Neuronal stem cell (in vitro differentiated cells): Measurements from ENCODE around the gene CCDC148.

Experiments
- DNase-seq: peaks from one replicate; pipeline ENCODE4 v3.0.0-alpha.2; 2013; ENCODE audit warnings: low spot score
- H2AFZ ChIP-seq: one replicate; pipeline ENCODE4 v1.6.1; 2013; ENCODE audit warnings: mild to moderate bottlenecking, low read length, inconsistent platforms
- H2AK5ac ChIP-seq: 2 replicates; pipeline ENCODE4 v1.6.1; 2013; ENCODE audit warnings: low read depth, mild to moderate bottlenecking, inconsistent platforms, low read length, moderate library complexity, mixed read lengths
- H2BK120ac ChIP-seq: 2 replicates; pipeline ENCODE4 v1.6.1; 2013; ENCODE audit warnings: low read depth, mild to moderate bottlenecking, inconsistent platforms, low read length, moderate library complexity, mixed read lengths
- H2BK12ac ChIP-seq: one replicate; pipeline ENCODE4 v1.6.1; 2013; ENCODE audit warnings: low read length, inconsistent platforms
- H2BK15ac ChIP-seq: 2 replicates; pipeline ENCODE4 v1.6.1; 2013; ENCODE audit warnings: mild to moderate bottlenecking, low read length, inconsistent platforms, mixed read lengths
- H2BK5ac ChIP-seq: one replicate; pipeline ENCODE4 v1.6.1; 2013; ENCODE audit warnings: inconsistent platforms, mild to moderate bottlenecking, low read length, moderate library complexity
- H3K14ac ChIP-seq: one replicate; pipeline ENCODE4 v1.6.1; 2013; ENCODE audit warnings: low read length, inconsistent platforms
- H3K18ac ChIP-seq: 2 replicates; pipeline ENCODE4 v1.6.1; 2013; ENCODE audit warnings: low read length, inconsistent platforms
- H3K23ac ChIP-seq: 2 replicates; pipeline ENCODE4 v1.6.1; 2013; ENCODE audit warnings: low read depth, mild to moderate bottlenecking, mixed read lengths, low read length, inconsistent platforms; ENCODE audit not compliant: poor library complexity
- H3K27ac ChIP-seq: replicated peaks from 3 replicates; pipeline ENCODE4 v1.5.1; 2013; ENCODE audit warnings: low read length, inconsistent platforms
- H3K27me3 ChIP-seq, 3 experiments: 2 replicates each; pipeline ENCODE4 v1.6.1; 2013; ENCODE audit warnings: low read length in 3 of 3, mild to moderate bottlenecking in 2 of 3, inconsistent platforms in 1 of 3, low read depth in 1 of 3, mixed read lengths in 1 of 3, moderate library complexity in 1 of 3; ENCODE audit not compliant: control insufficient read depth in 3 of 3, insufficient read depth in 3 of 3
- H3K36me3 ChIP-seq, 2 donors: replicated peaks in 1 of 2; 2 replicates each; pipeline ENCODE4 v1.6.1; 2013; ENCODE audit warnings: low read length in 2 of 2; ENCODE audit not compliant: control insufficient read depth in 2 of 2, insufficient read depth in 2 of 2
- H3K4ac ChIP-seq: 2 replicates; pipeline ENCODE4 v1.6.1; 2013; ENCODE audit warnings: inconsistent platforms, mild to moderate bottlenecking, low read length, moderate library complexity
- H3K4me1 ChIP-seq, 2 donors: 1 replicate in 1 of 2; 2 replicates in 1 of 2; pipeline ENCODE4 v1.6.1; 2013; ENCODE audit warnings: low read length in 2 of 2, low read depth in 1 of 2; ENCODE audit not compliant: control insufficient read depth in 2 of 2, insufficient read depth in 1 of 2
- H3K4me2 ChIP-seq: one replicate; pipeline ENCODE4 v1.6.1; 2013; ENCODE audit warnings: mild to moderate bottlenecking, low read length, inconsistent platforms; ENCODE audit not compliant: insufficient read depth, poor library complexity, severe bottlenecking
- H3K4me3 ChIP-seq, 2 donors: 2 replicates each; pipeline ENCODE4 v1.5.1; 2013; ENCODE audit warnings: low read length in 2 of 2, mild to moderate bottlenecking in 2 of 2, inconsistent platforms in 1 of 2, moderate library complexity in 1 of 2
- H3K79me1 ChIP-seq: one replicate; pipeline ENCODE4 v1.6.1; 2013; ENCODE audit warnings: low read depth, mild to moderate bottlenecking, inconsistent platforms, low read length, moderate library complexity
- H3K9ac ChIP-seq: one replicate; pipeline ENCODE4 v1.6.1; 2013; ENCODE audit warnings: mild to moderate bottlenecking, low read depth, low read length, inconsistent platforms; ENCODE audit not compliant: poor library complexity
- H3K9me3 ChIP-seq, 2 donors: replicated peaks in 1 of 2; 2 replicates each; pipeline versions ENCODE3 to v1.6.1; 2013; ENCODE audit warnings: low read length in 2 of 2, mild to moderate bottlenecking in 2 of 2, inconsistent platforms in 1 of 2, low read depth in 1 of 2, mixed read lengths in 1 of 2, moderate library complexity in 1 of 2; ENCODE audit not compliant: control insufficient read depth in 2 of 2, insufficient read depth in 1 of 2
- H4K8ac ChIP-seq: one replicate; pipeline ENCODE4 v1.6.1; 2013; ENCODE audit warnings: low read depth, mild to moderate bottlenecking, inconsistent platforms, low read length, moderate library complexity
- H4K91ac ChIP-seq: one replicate; pipeline ENCODE4 v1.6.1; 2013; ENCODE audit warnings: low read length, low read depth, mild to moderate bottlenecking, inconsistent platforms; ENCODE audit not compliant: poor library complexity
- WGBS, 2 donors: extraction: QIAGEN DNeasy Blood & Tissue Kit; methylation state at CpG; one replicate each; pipeline ENCODE4 v1.1.7; 2013; ENCODE audit warnings: missing lambda C conversion rate in 2 of 2, mixed read lengths in 1 of 2; ENCODE audit not compliant: insufficient read length in 2 of 2, insufficient replicate concordance in 1 of 2; ENCODE audit errors: extremely low coverage in 2 of 2; 5-methylcytosine and 5-hydroxymethylcytosine counted together

Gene CCDC148

DNA sequence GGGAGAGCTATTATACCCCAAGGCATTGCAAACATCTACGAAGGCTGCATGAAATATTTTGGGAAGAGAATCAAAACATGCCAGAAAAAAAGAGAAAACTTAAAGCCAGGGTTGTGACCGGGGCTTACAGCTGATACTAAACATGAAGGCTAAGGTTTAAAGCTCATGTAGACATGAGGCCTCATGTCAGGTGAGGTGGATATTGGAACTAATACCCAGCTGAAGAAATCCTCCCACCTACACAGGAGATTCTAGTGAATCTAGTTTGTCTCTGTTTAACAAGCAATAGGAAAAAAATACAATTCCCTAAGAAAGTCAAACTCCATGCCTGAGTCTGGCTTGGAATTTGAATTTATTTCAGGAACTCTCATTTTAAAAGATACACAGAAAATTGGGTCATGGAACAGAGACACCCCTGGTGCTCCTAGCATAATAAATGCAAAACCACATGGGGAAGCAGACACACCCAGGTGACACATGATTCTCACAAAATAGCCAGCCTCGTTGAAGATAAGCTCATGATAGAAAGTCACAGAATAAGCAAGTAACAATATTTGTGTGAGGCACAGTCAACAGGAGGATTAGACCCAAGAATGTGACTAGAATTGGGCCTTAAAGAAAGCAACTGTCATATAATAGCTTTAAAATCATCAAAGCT lies 312.7 kb downstream of the CCDC148 start:
- Histone ChIP-seq H3K27ac (no peak overlapping the region), H4K91ac (no peak overlapping the region), H3K79me1 (no peaks in the 10 kb centered on the region), H3K27me3 (no peaks in the 10 kb centered on the region), H2BK15ac (no peak overlapping the region), H3K4me3 (no peak overlapping the region), H3K36me3 (no peaks in the 10 kb centered on the region), H4K8ac (no peak overlapping the region), H2AK5ac (no peak overlapping the region), H2BK12ac (no peak overlapping the region), H3K4me1 (no peaks in the 10 kb centered on the region), H3K23ac (no peak overlapping the region), H3K4me2 (no peak overlapping the region), H3K9me3 (no peaks in the 10 kb centered on the region), H2BK120ac (no peak overlapping the region), H2BK5ac (no peak overlapping the region), H2AFZ (no peak overlapping the region), H3K9ac (no peak overlapping the region), H3K18ac (no peak overlapping the region), H3K14ac (no peak overlapping the region), H3K4ac (no peak overlapping the region)
- no CpG with 5 or more reads among the region's 3 CpGs for WGBS, 2 donors
- DNase-seq: no peak

DNA sequence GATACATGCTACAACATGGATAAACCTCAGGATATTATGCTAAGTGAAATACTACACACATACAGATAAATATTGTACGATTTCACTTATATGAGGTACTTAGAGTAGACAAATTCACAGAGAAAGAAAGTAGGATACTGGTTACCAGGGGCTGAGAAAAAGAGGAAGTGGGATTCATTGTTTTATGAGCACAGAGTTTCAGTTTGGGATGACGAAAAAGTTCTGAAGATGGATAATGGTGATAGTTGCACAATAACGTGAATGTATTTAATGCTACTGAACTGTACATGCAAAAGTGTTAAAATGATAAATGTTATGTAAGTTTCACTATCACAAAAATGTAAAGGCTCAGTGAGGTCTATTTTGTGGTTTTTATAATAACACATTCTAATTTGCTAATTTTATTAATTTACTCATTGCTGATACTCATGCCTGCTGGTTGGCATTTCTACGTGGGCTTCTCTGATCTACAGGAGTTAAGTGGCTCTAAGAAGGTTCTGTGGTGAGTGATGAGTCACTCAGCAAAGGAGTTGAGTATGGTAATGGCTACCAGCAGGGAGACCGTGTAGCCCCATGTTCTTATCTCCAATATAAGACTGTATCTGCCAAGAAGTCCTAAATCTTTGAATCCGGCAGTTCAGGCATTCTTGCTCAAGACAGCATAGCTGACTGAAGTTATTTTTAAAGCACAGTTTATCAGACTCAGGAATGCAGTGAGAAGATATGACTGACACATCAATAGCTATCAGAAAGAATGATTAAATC lies 313.8 kb downstream of the CCDC148 start:
- Histone ChIP-seq H2BK5ac (no peak overlapping the region), H3K18ac (no peak overlapping the region), H3K14ac (no peak overlapping the region), H3K4me1 (no peaks in the 10 kb centered on the region), H3K79me1 (no peaks in the 10 kb centered on the region), H3K36me3 (no peaks in the 10 kb centered on the region), H2BK120ac (no peak overlapping the region), H3K27ac (no peak overlapping the region), H3K4me3 (no peak overlapping the region), H3K4ac (no peak overlapping the region), H3K4me2 (no peak overlapping the region), H2BK15ac (no peak overlapping the region), H4K91ac (no peak overlapping the region), H3K9me3 (no peaks in the 10 kb centered on the region), H2BK12ac (no peak overlapping the region), H2AFZ (no peak overlapping the region), H3K23ac (no peak overlapping the region), H3K9ac (no peak overlapping the region), H2AK5ac (no peak overlapping the region), H3K27me3 (no peaks in the 10 kb centered on the region), H4K8ac (no peak overlapping the region)
- no CpG with 5 or more reads among the region's 6 CpGs for WGBS, 2 donors
- no peak for DNase-seq

DNA sequence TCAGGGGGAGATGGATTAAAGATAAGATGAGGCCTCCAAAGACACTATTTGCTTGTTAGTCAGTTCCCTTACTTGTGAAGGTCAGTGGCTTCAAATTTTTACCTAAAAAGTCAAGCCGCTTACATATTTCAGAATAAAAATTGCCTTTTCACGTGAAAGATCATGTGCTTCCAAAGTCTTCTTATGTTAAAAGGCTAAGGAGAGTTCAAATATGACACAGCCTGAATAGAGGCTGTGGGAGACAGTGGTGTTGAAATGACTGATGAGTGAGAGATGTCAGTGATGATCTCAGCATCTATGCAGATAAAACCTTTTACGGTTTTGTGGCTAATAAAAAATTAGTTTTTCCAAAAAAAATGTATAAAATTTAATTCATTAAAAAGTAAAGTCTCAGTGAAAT lies 314.4 kb downstream of the CCDC148 start:
- Histone ChIP-seq H3K4ac (no peak overlapping the region), H4K8ac (no peak overlapping the region), H2BK5ac (no peak overlapping the region), H3K27ac (no peak overlapping the region), H3K9me3 (no peaks in the 10 kb centered on the region), H3K9ac (no peak overlapping the region), H2BK15ac (no peak overlapping the region), H3K4me1 (no peaks in the 10 kb centered on the region), H4K91ac (no peak overlapping the region), H3K4me2 (no peak overlapping the region), H3K23ac (no peak overlapping the region), H3K18ac (no peak overlapping the region), H3K14ac (no peak overlapping the region), H3K4me3 (no peak overlapping the region), H2AFZ (no peak overlapping the region), H2AK5ac (no peak overlapping the region), H2BK12ac (no peak overlapping the region), H2BK120ac (no peak overlapping the region), H3K36me3 (no peaks in the 10 kb centered on the region), H3K27me3 (no peaks in the 10 kb centered on the region), H3K79me1 (no peaks in the 10 kb centered on the region)
- DNase-seq: no peak
- WGBS, 2 donors: no CpG with 5 or more reads among the region's 3 CpGs

DNA sequence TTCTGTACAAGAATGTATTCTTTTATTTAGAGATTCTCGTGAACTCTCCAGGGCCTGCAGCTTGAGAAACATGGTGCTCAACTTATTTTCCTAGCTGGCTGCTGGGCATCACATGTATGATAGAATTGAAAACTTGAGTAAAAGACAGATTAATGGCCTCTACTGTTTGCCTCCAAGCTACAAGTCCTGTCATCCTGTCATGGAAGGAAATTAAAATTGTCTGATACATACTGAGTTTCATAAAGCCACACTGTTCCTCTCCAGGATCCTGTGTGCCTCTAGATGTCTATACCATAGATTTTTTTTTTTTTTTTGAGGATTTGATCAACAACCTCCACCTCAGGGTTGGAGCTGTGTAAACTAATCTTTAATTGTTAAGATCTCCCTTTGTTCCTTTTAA lies 316.4 kb downstream of the CCDC148 start:
- no peak overlapping the region for H3K4ac ChIP-seq
- H2AFZ ChIP-seq: no peak overlapping the region
- no peak overlapping the region for H3K18ac ChIP-seq
- no peaks in the 10 kb centered on the region for H3K9me3 ChIP-seq
- H3K27ac ChIP-seq: no peak overlapping the region
- H4K91ac ChIP-seq: no peak overlapping the region
- H3K4me2 ChIP-seq: no peak overlapping the region
- H3K79me1 ChIP-seq: no peaks in the 10 kb centered on the region
- H2AK5ac ChIP-seq: no peak overlapping the region
- no peaks in the 10 kb centered on the region for H3K27me3 ChIP-seq
- H2BK5ac ChIP-seq: no peak overlapping the region
- no peak overlapping the region for H3K23ac ChIP-seq
- no peaks in the 10 kb centered on the region for H3K36me3 ChIP-seq
- no peak overlapping the region for H3K9ac ChIP-seq
- no peak overlapping the region for H2BK15ac ChIP-seq
- H2BK120ac ChIP-seq: no peak overlapping the region
- no peak overlapping the region for H3K14ac ChIP-seq
- H3K4me3 ChIP-seq: no peak overlapping the region
- WGBS, 2 donors: no CpG with 5 or more reads among the region's 1 CpG
- H2BK12ac ChIP-seq: no peak overlapping the region
- no peaks in the 10 kb centered on the region for H3K4me1 ChIP-seq
- DNase-seq: no peak
- no peak overlapping the region for H4K8ac ChIP-seq
